ENCODE measurements around the gene TUBB8B.
"Not testable (repeated sequence)": the region's sequence is repeated elsewhere in the genome, so short reads cannot be mapped to it uniquely, and the experiment has no call there.

The TUBB8B gene

GRCh38 chr18:49176-49665, at the start of gene TUBB8B:
Gene TUBB8B (minus strand): TSS chr18:49615. CDS start chr18:49557, 58 bp downstream.
- H3K9me3 ChIP-seq (ENCODE audit: control insufficient read depth in 1 of 2, low read length in 2 of 2); H3K4me3 ChIP-seq (ENCODE audit: low read depth in 1 of 2, low read length in 2 of 2); H3K27ac ChIP-seq (ENCODE audit: low read length); H3K4me1 ChIP-seq (ENCODE audit: control insufficient read depth in 1 of 2, insufficient read depth in 2 of 2, low read length in 2 of 2); H3K27me3 ChIP-seq (ENCODE audit: low read depth, low read length); H3K36me3 ChIP-seq (ENCODE audit: control insufficient read depth in 1 of 2, insufficient read depth in 2 of 2, low read length in 2 of 2): not testable (repeated sequence)

DNA sequence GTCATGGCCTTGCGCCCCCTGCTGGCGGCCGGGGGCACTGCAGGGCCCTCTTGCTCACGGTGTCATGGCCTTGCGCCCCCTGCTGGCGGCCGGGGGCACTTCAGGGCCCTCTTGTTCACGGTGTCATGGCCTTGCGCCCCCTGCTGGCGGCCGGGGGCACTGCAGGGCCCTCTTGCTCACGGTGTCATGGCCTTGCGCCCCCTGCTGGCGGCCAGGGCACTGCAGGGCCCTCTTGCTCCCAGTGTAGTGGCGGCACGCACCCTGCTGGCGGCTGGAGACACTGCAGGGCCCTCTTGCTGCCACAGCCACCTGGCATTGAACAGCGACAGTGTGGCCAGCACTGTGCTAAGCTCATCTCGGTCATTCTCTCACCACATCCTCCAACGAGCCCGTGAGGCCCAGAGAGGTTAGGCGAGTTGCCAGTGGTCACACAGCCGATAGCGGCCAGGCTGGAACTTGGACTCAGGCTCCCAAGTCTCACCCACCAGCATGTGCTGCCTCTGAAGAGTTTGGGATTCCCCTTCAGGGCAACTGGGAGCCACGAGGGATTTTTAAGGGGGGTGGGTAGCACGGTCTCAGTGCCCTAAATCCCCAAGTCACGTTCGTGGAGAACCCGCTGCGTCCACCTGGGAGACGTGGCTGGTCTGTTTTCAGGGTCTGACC, 48.0 kb upstream of the TUBB8B start:
- H3K4me1 ChIP-seq (ENCODE audit: control insufficient read depth in 1 of 2, insufficient read depth in 2 of 2, low read length in 2 of 2); H3K4me3 ChIP-seq (ENCODE audit: low read depth in 1 of 2, low read length in 2 of 2); H3K9me3 ChIP-seq (ENCODE audit: control insufficient read depth in 1 of 2, low read length in 2 of 2); H3K27ac ChIP-seq (ENCODE audit: low read length); H3K27me3 ChIP-seq (ENCODE audit: low read depth, low read length); H3K36me3 ChIP-seq (ENCODE audit: control insufficient read depth in 1 of 2, insufficient read depth in 2 of 2, low read length in 2 of 2): not testable (repeated sequence)

- not testable (repeated sequence) for H3K36me3 ChIP-seq (ENCODE audit: control insufficient read depth in 1 of 2, insufficient read depth in 2 of 2, low read length in 2 of 2); H3K27ac ChIP-seq (ENCODE audit: low read length); H3K9me3 ChIP-seq (ENCODE audit: control insufficient read depth in 1 of 2, low read length in 2 of 2)
Observed at GRCh38 chr18:96767-97131, 47.3 kb upstream of the TUBB8B start.

GRCh38 chr18:96101-96766, 46.8 kb upstream of the TUBB8B start:
- not testable (repeated sequence) for H3K27me3 ChIP-seq (ENCODE audit: low read depth, low read length); H3K4me3 ChIP-seq (ENCODE audit: low read depth in 1 of 2, low read length in 2 of 2); H3K27ac ChIP-seq (ENCODE audit: low read length); H3K9me3 ChIP-seq (ENCODE audit: control insufficient read depth in 1 of 2, low read length in 2 of 2); H3K4me1 ChIP-seq (ENCODE audit: control insufficient read depth in 1 of 2, insufficient read depth in 2 of 2, low read length in 2 of 2); H3K36me3 ChIP-seq (ENCODE audit: control insufficient read depth in 1 of 2, insufficient read depth in 2 of 2, low read length in 2 of 2)

More at GRCh38 chr18:96767-97131, 47.3 kb upstream of the TUBB8B start:
- not testable (repeated sequence) for H3K4me1 ChIP-seq (ENCODE audit: control insufficient read depth in 1 of 2, insufficient read depth in 2 of 2, low read length in 2 of 2); H3K27me3 ChIP-seq (ENCODE audit: low read depth, low read length); H3K4me3 ChIP-seq (ENCODE audit: low read depth in 1 of 2, low read length in 2 of 2)

DNA sequence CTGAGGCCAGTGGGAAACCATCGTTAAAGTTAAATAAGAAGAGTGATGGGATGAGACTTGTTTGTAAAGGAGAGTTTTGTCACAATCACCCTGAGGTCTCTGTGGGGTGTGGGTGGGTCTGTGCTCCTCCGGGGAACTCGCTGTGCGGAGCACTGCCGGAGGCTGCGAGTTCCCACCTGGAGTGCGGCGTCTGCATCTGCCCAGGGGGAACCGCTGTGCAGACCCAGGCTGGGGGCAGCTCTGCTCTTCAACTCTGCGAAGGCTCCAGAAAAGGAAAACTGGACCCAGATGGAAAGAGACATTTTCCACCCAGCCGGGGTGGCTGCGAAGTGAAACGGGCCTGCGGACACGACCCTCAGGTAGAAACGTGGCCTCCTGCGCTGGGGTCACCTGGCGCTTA, 46.2 kb upstream of the TUBB8B start:
- not testable (repeated sequence) for H3K4me1 ChIP-seq (ENCODE audit: control insufficient read depth in 1 of 2, insufficient read depth in 2 of 2, low read length in 2 of 2); H3K36me3 ChIP-seq (ENCODE audit: control insufficient read depth in 1 of 2, insufficient read depth in 2 of 2, low read length in 2 of 2); H3K27me3 ChIP-seq (ENCODE audit: low read depth, low read length); H3K4me3 ChIP-seq (ENCODE audit: low read depth in 1 of 2, low read length in 2 of 2); H3K27ac ChIP-seq (ENCODE audit: low read length); H3K9me3 ChIP-seq (ENCODE audit: control insufficient read depth in 1 of 2, low read length in 2 of 2)

DNA sequence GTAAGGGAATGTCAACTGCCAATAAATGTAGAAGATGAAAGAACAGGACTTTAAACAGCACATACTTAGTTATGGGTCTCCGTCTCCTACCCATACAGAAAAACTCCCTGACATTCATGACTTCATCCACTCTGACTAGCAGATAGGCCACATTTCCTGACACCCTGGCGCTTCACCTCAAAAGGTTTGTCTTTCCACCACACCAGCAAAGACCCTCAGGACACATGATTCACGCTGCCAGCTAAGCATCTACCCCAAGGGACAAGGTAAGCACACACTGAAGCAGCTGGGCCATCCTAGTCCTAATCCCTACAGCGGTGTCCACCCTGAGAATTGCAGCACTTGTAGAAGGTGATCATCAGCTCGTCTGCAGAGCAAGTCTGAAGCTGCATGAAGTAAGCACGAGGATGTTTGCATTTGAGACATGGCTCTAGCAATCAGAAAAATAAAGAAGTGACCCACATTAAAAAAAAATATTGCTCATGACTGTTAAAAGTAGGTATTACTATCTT, 44.5 kb upstream of the TUBB8B start:
- H3K27ac ChIP-seq (ENCODE audit: low read length); H3K4me1 ChIP-seq (ENCODE audit: control insufficient read depth in 1 of 2, insufficient read depth in 2 of 2, low read length in 2 of 2); H3K36me3 ChIP-seq (ENCODE audit: control insufficient read depth in 1 of 2, insufficient read depth in 2 of 2, low read length in 2 of 2); H3K4me3 ChIP-seq (ENCODE audit: low read depth in 1 of 2, low read length in 2 of 2); H3K9me3 ChIP-seq (ENCODE audit: control insufficient read depth in 1 of 2, low read length in 2 of 2); H3K27me3 ChIP-seq (ENCODE audit: low read depth, low read length): not testable (repeated sequence)

GRCh38 chr18:91561-91960, 42.1 kb upstream of the TUBB8B start:
- H3K4me1 ChIP-seq (ENCODE audit: control insufficient read depth in 1 of 2, insufficient read depth in 2 of 2, low read length in 2 of 2); H3K27me3 ChIP-seq (ENCODE audit: low read depth, low read length); H3K4me3 ChIP-seq (ENCODE audit: low read depth in 1 of 2, low read length in 2 of 2); H3K27ac ChIP-seq (ENCODE audit: low read length); H3K9me3 ChIP-seq (ENCODE audit: control insufficient read depth in 1 of 2, low read length in 2 of 2); H3K36me3 ChIP-seq (ENCODE audit: control insufficient read depth in 1 of 2, insufficient read depth in 2 of 2, low read length in 2 of 2): not testable (repeated sequence)

DNA sequence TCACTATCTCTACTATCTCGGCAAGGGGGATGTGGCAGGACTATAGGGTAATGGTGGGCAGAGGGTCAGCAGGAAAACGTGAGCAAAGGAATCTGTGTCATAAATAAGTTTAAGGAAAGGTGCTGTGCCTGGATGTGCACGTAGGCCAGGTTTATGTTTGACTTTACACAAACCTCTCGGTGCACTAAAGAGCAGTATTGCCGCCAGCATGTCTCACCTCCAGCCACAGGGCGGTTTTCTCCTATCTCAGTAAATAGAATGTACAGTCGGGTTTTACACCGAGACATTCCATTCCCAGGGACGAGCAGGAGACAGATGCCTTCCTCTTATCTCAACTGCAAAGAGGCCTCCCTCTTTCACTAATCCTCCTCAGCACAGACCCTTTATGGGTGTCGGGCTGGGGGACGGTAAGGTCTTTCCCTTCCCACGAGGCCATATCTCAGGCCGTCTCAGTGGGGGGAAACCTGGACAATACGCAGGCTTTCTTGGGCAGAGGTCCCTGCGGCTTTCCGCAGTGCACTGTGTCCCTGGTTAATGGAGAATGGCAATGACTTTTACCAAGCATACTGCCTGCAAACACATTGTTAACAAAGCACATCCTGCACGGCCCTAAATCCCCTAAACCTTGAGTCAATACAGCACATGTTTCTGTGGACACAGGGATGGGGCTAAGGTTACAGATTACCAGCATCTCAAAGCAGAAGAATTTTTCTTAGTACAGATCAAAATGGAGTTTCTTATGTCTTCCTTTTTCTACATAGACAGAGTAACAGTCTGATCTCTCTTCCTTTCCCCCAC, 41.2 kb upstream of the TUBB8B start:
- H3K4me3 ChIP-seq (ENCODE audit: low read depth in 1 of 2, low read length in 2 of 2); H3K4me1 ChIP-seq (ENCODE audit: control insufficient read depth in 1 of 2, insufficient read depth in 2 of 2, low read length in 2 of 2); H3K36me3 ChIP-seq (ENCODE audit: control insufficient read depth in 1 of 2, insufficient read depth in 2 of 2, low read length in 2 of 2); H3K9me3 ChIP-seq (ENCODE audit: control insufficient read depth in 1 of 2, low read length in 2 of 2); H3K27ac ChIP-seq (ENCODE audit: low read length); H3K27me3 ChIP-seq (ENCODE audit: low read depth, low read length): not testable (repeated sequence)

DNA sequence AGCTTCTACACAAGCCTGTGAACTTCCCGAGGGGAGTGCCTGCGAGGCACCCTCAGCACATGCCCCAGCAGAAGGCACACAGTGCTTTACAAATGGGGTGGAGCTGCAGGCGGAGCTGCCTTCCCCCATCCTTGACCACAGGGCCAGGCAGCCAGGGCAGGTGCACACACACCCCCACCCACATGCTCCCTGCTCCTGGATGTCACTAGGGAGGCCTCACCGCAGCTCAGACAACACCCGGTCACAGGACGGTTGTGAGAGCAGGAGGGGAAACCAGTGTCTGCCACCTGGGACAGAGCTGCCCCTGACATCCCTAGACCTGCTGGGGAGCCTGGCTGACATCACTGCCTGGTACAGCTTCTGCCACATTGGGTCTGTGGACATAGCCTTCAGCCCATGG, 39.7 kb upstream of the TUBB8B start:
- not testable (repeated sequence) for H3K9me3 ChIP-seq (ENCODE audit: control insufficient read depth in 1 of 2, low read length in 2 of 2); H3K27ac ChIP-seq (ENCODE audit: low read length); H3K36me3 ChIP-seq (ENCODE audit: control insufficient read depth in 1 of 2, insufficient read depth in 2 of 2, low read length in 2 of 2); H3K4me1 ChIP-seq (ENCODE audit: control insufficient read depth in 1 of 2, insufficient read depth in 2 of 2, low read length in 2 of 2); H3K4me3 ChIP-seq (ENCODE audit: low read depth in 1 of 2, low read length in 2 of 2); H3K27me3 ChIP-seq (ENCODE audit: low read depth, low read length)

DNA sequence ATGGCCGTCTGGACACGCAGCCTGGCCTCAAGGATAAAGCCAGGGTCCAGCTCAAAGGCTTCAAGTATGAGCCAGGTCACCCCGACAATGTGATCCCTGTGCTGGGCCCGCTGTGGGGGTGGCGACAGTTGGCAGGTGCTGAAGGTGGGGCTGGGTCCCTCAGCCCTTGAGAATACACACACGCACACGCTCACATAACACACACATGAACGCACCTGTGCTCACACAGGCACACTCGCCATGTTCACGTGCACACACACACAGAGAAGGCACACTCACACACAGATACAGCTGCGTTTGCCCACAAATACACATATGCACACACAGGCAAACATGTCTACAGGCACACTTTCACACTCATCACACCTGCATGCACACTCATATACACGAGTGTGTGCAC, 35.4 kb upstream of the TUBB8B start:
- not testable (repeated sequence) for H3K9me3 ChIP-seq (ENCODE audit: control insufficient read depth in 1 of 2, low read length in 2 of 2); H3K4me1 ChIP-seq (ENCODE audit: control insufficient read depth in 1 of 2, insufficient read depth in 2 of 2, low read length in 2 of 2); H3K27ac ChIP-seq (ENCODE audit: low read length); H3K4me3 ChIP-seq (ENCODE audit: low read depth in 1 of 2, low read length in 2 of 2); H3K36me3 ChIP-seq (ENCODE audit: control insufficient read depth in 1 of 2, insufficient read depth in 2 of 2, low read length in 2 of 2); H3K27me3 ChIP-seq (ENCODE audit: low read depth, low read length)

GRCh38 chr18:82626-83209, 33.3 kb upstream of the TUBB8B start:
- H3K9me3 ChIP-seq (ENCODE audit: control insufficient read depth in 1 of 2, low read length in 2 of 2); H3K4me1 ChIP-seq (ENCODE audit: control insufficient read depth in 1 of 2, insufficient read depth in 2 of 2, low read length in 2 of 2); H3K4me3 ChIP-seq (ENCODE audit: low read depth in 1 of 2, low read length in 2 of 2); H3K27ac ChIP-seq (ENCODE audit: low read length); H3K27me3 ChIP-seq (ENCODE audit: low read depth, low read length); H3K36me3 ChIP-seq (ENCODE audit: control insufficient read depth in 1 of 2, insufficient read depth in 2 of 2, low read length in 2 of 2): not testable (repeated sequence)

Measured in muscle layer of duodenum (tissue), 2 donors.